Stimulated activated CD4-positive, alpha-beta T cell treated with anti-CD3 and anti-CD28 coated beads, Interleukin-15, amount 100 ng/mL, for 24 hours (primary cell): Measurements from ENCODE around the gene MYH14.
"Not testable (repeated sequence)": the region's sequence is repeated elsewhere in the genome, so short reads cannot be mapped to it uniquely, and the experiment has no call there.

Source experiments
- DNase-seq: peaks from one replicate; pipeline ENCODE4 v3.0.0-alpha.2; 2020

MYH14 gene

DNA sequence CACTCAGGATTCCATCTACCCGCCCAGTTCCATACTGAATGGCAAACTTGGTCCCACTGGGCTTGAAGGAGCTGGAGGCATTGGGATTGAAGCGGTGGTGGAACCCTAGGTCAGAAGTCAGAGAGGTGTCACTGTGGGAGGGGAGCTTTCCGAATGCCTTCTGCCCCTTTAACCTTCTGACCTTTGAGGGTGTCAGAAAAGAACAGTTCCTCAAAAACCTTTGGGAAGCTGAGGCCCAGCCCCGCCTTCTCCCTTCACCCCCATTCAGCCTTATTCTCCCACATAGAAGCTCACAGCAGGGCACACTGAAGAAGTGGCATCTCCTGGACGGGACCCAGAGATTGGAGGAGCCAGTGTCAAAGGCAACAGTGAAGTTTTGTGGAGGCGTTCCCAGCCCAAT lies 133.6 kb downstream of the MYH14 start:
- DNase-seq: not testable (repeated sequence)

DNA sequence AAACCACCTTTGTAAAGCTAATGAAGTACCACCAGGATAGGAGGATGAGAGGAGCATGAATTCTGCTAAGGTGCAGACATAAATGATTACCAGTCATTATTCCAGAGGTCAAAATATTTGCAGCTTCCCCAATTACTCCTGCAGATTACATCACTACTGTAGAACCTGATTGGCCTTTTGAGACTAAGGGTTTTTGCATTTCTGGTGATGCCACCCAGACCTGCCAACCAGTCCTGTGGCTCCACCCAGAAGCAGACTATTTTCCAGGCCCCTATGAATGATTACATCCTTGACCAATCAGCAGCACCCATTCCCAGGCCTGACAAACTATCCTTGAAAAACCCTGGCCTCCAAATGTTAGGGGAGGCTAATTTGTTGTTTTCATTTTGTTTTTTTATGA lies 136.9 kb downstream of the MYH14 start:
- no peak for DNase-seq

DNA sequence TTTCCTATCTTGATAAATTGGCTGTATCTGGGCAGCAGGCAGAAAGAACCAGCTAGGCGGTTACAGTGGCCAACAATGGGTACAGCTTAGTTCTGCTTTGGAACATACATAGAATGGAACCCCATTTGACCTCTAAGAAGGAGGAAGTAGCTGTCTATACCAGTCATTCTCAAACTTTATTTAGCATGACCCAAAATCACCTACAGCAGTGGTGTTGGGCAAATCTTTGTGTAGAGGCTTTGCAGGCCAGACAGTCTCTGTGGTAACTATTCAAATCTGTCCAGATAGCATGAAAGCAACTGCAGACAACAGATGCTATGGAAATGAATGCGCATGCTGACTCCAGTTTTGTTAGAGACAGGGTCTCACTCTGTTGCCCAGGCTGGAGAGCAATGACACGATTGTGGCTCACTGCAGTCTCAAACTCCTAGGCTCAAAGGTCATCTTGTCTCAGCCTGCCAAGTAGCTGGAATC lies 137.7 kb downstream of the MYH14 start:
- DNase-seq: no peak

DNA sequence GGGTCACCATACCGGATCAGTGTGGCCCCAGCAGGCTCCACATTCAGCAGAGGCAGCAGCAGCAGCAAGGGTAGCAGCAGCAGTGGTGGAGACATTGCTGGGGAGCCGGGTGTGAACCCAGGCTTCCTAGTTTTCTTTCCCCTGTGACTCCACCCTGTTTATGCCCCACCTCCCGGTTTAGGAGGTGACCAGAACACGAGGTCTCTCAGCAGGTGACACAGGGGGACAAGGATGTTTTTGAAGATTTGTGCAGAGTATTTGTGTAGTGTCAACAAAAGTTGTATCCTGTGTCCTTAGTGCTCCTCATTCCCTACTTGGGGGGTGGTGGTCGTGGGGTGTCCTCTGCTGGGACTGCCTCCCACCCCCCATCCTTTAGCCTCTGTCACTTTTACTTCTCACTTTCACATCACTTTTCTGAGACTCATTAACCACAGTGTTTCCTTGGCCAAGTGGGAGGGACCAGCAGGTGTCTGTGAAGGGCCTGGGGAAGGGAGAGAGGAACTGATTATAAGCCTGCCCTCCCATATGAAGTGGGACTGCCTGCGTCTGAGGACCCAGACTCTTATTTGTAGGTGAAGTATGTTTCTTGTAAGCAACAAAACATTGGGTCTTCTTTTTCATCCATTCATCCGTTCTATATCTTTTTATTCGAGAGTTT lies 141.4 kb downstream of the MYH14 start:
- DNase-seq: no peak

DNA sequence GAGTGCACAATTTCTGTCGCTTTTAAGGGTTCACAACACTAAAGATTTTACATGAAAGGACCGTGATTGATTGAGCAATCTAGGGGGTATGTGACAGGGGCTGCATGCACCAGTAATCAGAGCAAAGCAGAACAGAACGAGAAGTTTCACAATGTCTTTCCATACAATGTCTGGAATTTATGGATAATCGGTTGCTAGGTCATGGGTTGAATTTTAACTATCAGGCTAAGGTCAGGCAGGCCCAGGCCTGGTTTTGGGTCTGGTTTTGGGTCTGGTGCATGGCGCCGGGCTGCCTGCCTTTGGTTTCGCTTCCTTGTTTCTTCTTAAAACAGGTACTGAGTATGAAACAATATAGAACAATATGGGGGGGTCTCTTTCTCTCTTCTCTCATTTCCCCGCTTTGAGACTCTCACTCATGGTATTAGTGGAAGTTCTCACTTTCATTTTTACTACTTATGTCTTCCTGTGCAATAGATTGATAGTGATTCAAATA lies 143.7 kb downstream of the MYH14 start:
- DNase-seq: peak; percentile 66

DNA sequence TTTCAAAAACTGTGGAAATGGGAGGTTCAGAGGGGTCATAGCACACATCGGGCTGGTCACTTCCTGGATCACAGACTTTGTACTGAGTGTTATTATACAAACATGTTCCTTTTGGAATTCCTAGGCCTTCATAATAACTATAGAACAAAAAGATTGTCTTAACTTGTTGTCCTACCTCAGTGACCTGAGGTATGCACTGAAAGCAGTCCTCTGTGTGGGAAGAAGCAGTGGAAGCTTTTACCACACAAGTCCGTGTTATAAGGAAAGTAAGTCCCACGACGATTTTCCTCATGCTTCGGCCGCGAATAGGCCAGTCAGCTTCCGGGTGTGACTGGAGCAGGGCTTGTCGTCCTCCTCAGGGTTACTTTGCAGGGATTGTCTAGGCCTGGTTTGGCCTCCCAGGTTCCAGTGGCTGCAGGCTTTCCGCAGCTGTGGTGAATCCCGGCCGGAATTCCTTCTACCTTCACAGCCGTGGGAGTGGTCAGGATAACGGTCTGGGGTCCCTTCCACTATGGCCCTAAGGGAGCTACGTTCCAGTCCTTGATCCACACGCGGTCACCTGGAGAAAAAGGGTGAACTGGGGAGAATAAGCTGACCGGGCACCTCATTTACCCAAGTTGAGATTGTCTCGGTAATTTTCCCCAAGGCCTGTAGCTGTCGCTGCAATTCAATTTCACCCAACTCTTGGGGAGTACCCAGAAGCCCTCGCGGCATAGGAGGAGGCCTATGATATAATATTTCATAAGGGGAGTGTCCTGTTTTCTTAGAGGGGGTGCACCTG lies 146.0 kb downstream of the MYH14 start:
- DNase-seq: no peak

DNA sequence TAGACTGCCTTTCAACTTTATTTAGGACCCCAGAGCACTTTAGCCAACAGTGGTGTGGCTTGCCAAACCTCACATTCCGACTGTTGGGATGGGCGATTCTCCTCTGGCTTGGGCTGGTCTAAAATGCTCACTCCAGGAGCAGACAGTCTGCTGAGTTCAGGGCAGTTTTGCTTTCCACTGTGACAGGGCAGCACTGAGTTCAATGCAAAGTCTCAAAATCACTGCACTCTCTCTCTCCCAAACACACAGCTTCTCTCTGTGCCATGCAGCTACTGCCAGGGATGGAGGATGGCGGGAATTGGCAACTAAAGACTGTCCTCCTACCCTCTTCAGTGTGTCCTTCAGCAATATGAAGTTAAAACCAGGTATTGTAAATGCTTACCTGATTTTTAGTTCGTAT lies 148.8 kb downstream of the MYH14 start:
- DNase-seq: no peak

DNA sequence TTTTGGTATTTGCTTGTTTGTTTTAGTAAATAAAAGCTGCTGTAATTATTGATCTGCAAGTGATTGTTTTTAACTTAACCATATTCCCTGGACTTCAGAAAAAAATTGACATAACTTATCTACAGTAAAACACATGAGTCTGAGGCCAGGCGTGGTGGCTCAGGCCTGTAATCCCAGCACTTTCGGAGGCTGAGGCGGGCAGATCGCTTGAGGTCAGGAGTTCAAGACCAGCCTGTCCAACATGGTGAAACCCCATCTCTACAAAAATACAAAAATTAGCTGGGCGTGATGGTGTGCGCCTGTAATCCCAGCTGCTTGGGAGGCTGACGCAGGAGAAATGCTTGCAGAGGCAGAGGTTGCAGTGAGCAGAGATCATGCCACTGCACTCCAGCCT lies 150.1 kb downstream of the MYH14 start:
- DNase-seq: not testable (repeated sequence)

DNA sequence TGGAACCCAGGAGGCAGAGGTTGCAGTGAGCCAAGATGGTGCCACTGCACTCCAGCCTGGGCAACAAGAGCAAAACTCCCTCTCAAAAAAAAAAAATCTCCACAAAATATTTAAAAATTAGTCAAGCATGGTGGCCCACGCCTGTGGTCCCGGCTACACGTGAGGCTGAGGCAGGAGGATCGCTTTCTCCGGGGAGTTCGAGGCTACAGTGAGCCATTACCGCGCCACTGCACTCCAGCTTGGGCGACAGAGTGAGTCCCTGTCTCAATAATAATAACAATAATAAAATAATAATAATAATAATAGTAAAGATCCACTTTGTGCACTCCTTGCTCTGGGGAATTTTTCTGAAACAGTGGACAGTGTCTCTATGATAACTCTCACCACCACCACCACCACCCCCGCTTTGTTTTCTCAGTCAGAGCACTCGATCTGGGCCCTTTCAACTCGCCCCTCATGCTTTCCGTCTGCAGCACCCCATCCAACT lies 153.3 kb downstream of the MYH14 start:
- no peak for DNase-seq

DNA sequence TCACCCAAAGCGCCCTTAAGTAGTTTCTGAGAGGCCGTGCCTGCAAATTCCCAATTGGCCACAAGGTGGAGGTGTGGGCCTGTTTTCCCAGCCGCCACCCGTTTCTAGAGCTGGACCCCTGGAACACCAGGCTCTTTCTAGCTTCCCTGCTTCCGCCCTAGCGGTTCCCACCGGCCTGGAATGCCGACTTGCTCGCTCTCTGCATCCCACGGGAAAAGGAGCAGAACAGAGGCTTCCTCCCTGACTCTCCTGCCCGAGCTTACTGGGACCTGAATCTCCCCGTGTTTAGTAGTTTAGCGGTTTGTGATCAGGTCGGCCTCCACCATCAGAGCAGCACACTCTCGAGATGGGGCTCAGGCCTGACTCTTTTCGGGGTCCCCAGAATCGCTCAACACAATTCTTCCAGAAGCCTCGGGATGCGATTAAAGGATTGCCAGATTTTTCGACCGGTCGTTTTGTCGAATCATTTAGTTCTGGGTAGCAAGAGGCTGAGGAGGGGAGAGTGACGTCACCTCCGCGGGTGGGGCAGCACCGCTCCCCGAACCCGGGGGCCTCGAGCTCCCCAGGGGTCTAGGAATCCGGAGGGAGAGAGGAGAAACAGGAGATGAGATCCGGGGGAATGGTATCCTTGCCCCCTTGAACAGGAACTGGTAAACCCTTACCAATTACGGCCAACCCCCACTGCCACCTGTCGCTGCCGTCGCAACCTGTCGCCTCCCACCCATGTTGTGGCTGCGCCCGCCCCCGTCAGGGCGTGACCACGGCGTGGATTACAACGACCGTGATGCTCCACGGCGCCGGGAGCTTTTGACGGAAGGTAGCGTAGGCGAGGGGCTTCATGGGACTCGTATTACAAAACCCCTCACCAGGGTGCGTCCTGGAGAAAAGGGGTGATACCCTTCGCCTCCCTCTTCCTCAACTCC lies 154.0 kb downstream of the MYH14 start:
- DNase-seq: peak; percentile 92

DNA sequence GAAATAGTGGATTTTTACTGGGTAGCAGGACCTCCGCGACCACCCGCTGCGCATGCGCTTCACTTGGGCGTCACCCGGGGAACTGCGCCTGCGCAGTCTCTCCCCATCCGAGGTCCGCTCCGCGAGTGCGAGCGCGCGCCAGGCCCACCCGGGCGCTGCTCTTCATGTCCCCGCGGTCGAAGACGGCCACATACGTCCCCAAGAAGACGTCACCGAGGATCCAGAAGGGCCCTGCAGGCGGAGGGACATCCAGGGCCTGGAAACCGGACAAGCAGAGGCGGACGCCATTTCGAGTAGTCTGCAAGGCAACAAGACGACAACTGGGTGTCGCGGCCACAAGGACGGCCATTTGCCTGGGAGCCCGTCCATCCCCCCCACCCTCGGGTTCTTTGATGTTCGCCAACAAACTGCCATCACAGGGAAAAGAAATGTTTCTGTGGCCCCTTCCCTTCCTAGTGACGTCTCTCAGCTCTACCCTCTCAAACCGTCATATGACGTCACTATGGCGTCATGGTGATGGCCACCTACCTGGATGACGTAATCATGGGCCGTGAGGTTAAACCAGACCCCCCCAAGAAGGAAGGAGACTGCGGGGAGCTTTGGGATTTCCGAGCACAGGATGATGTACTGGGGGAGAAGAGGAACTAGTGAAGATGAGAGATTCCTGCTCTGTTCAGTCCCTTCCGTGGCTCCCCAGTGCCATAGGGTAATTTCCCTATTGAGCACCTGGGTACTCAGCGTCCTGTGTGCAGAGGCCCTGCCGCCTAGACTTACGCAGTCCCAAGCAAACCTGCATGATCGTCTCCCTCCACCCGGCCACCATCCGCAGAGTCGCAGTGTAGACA lies 155.3 kb downstream of the MYH14 start:
- peak; percentile 80 for DNase-seq

DNA sequence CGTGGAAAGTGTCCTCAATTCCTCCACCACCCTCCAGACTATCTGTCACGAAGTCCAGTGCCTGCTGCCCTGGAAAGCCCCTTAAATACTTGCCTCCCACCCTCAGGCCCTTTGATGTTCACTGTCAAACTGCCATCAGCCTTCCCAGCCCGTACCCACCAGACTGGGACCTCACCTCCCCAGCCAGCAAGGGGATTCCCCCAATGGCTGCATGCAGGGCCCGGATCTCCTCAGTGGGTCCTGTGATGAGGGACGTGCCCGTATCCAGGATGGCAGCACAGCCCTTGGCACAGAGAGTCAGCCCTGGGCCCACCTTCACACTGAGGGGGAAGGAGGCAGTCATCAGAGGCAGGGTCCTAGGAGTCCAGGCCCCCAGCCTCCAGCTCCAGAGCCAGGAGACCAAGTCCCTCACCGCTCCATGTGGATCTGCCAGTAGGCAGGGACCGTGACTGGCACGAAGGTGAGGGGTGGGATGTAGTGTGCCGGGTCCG lies 156.0 kb downstream of the MYH14 start:
- no peak for DNase-seq
